T follicular helper cell (primary cell): ENCODE data around the gene AATF.

Source experiments
- DNase-seq: peaks from one replicate; pipeline ENCODE4 v3.0.0-alpha.2; 2020; ENCODE audit warnings: low read depth

Gene AATF

GRCh38 chr17:36941265-36942010 lies 7.3 kb upstream of the AATF start:
- DNase-seq: no peak

- DNase-seq: no peak
Measured at GRCh38 chr17:36942019-36942599, 6.6 kb upstream of the AATF start.

GRCh38 chr17:36942631-36943125 lies 6.1 kb upstream of the AATF start:
- DNase-seq: no peak

GRCh38 chr17:36943250-36944191 lies 5.2 kb upstream of the AATF start:
- DNase-seq: no peak

GRCh38 chr17:36944553-36944952 lies 4.2 kb upstream of the AATF start:
- DNase-seq: no peak

- DNase-seq: no peak
Measured at GRCh38 chr17:36945140-36945539, 3.6 kb upstream of the AATF start.

GRCh38 chr17:36945959-36946725 lies 2.6 kb upstream of the AATF start:
- DNase-seq: no peak

- DNase-seq: no peak
Measured at GRCh38 chr17:36946726-36947091, 2.0 kb upstream of the AATF start.

- no peak for DNase-seq
Measured at GRCh38 chr17:36947922-36948716, 635 bp upstream of the AATF start.

- DNase-seq: no peak
Measured at GRCh38 chr17:36949461-36949927, 740 bp downstream of the AATF start.

- no peak for DNase-seq
Measured at GRCh38 chr17:36950027-36950426, 1.3 kb downstream of the AATF start.

- no peak for DNase-seq
Measured at GRCh38 chr17:36951084-36951789, 2.5 kb downstream of the AATF start.

GRCh38 chr17:36971508-36971907 lies 22.8 kb downstream of the AATF start:
- DNase-seq: no peak

- no peak for DNase-seq
Measured at GRCh38 chr17:36972186-36972700, 23.5 kb downstream of the AATF start.

GRCh38 chr17:36972905-36973304 lies 24.2 kb downstream of the AATF start:
- no peak for DNase-seq

- no peak for DNase-seq
Measured at GRCh38 chr17:36975922-36976515, 27.3 kb downstream of the AATF start.

GRCh38 chr17:36977066-36977465 lies 28.3 kb downstream of the AATF start:
- DNase-seq: no peak

- no peak for DNase-seq
Measured at GRCh38 chr17:36977568-36977967, 28.8 kb downstream of the AATF start.

- DNase-seq: no peak
Measured at GRCh38 chr17:36978810-36979564, 30.2 kb downstream of the AATF start.
